PC-3 (cell line): ENCODE data around the gene LNPEP.
"Not testable (repeated sequence)": the region's sequence is repeated elsewhere in the genome, so short reads cannot be mapped to it uniquely, and the experiment has no call there.

Experiments
- CTCF ChIP-seq: fragments of 300-600 bp; sonication (generic); conservative IDR thresholded peaks from 2 replicates; pipeline ENCODE4 v1.5.1; 2017; ENCODE audit warnings: antibody characterized with exemption, low read depth, mild to moderate bottlenecking, low read length
- EZH2 ChIP-seq: fragments of 300-600 bp; sonication (generic); IDR thresholded peaks from one replicate; pipeline ENCODE4 v1.6.1; 2017; ENCODE audit warnings: antibody characterized with exemption, mild to moderate bottlenecking, low read length; ENCODE audit not compliant: unreplicated experiment
- EZH2phosphoT487 ChIP-seq: fragments of 300-600 bp; sonication (generic); IDR thresholded peaks from 2 replicates; pipeline ENCODE4 v1.6.1; 2018; ENCODE audit warnings: mild to moderate bottlenecking, antibody characterized with exemption, low read length, borderline replicate concordance

- not testable (repeated sequence) for TF ChIP-seq EZH2, EZH2phosphoT487, CTCF
Measured at GRCh38 chr5:97084782-97085458, 149.0 kb downstream of the LNPEP start.
